ENCODE data around the gene ZBTB5. TPM values are rescaled to one million over a fixed set of nuclear protein-coding genes. Genes with fewer than 3 reads are reported as not detected.

The ZBTB5 gene
- total RNA-seq, 4 donors from 2014 or later: 16.1 to 23.4 (median 20.9) TPM

- intact Hi-C loops (cut with DNase I; ENCODE audit: low total_unique reads): no loop called here
- no peak overlapping the region for H3K4me3 ChIP-seq (ENCODE audit: low read depth, poor library complexity, severe bottlenecking)
- WGBS, 2 donors: 88 to 94% methylated on average over 3 of the region's 3 CpGs
- DNase-seq (ENCODE audit: low spot score in 2 of 2): no peak
- no peak for TF ChIP-seq POLR2A (IDR thresholded peaks at IDR 0.05)
- no peak for TF ChIP-seq CTCF (IDR thresholded peaks at IDR 0.05)
Observed at GRCh38 chr9:37503736-37504135, 38.5 kb upstream of the ZBTB5 start.

- DNase-seq (ENCODE audit: low spot score in 2 of 2): no peak
- intact Hi-C loops (cut with DNase I; ENCODE audit: low total_unique reads): no loop called here
- no peak overlapping the region for H3K4me3 ChIP-seq (ENCODE audit: low read depth, poor library complexity, severe bottlenecking)
- TF ChIP-seq CTCF (IDR thresholded peaks at IDR 0.05): no peak
- TF ChIP-seq POLR2A (IDR thresholded peaks at IDR 0.05): no peak
- WGBS, 2 donors: 70 to 72% methylated on average over 2 of the region's 2 CpGs
Observed at GRCh38 chr9:37501957-37502596, 36.8 kb upstream of the ZBTB5 start.

- H3K4me3 ChIP-seq (ENCODE audit: low read depth, poor library complexity, severe bottlenecking): no peak overlapping the region
- TF ChIP-seq CTCF (IDR thresholded peaks at IDR 0.05) (no peak), POLR2A (IDR thresholded peaks at IDR 0.05) (no peak)
- intact Hi-C loops (cut with DNase I; ENCODE audit: low total_unique reads): loop anchor here (10.0 kb wide), 2 partner anchors 56 to 266 kb away; no protein-coding TSS in a partner anchor
- WGBS, 2 donors: 85 to 89% methylated on average over 6 of the region's 6 CpGs
- DNase-seq (ENCODE audit: low spot score in 2 of 2): no peak
Observed at GRCh38 chr9:37499297-37499696, 34.0 kb upstream of the ZBTB5 start.

GRCh38 chr9:37498457-37498856 is 33.2 kb upstream of the ZBTB5 start:
- no peak for DNase-seq (ENCODE audit: low spot score in 2 of 2)
- H3K4me3 ChIP-seq (ENCODE audit: low read depth, poor library complexity, severe bottlenecking): no peak overlapping the region
- intact Hi-C loops (cut with DNase I; ENCODE audit: low total_unique reads): loop anchor here (10.0 kb wide), 2 partner anchors 56 to 266 kb away; no protein-coding TSS in a partner anchor
- WGBS, 2 donors: 61 to 65% methylated on average over 3 of the region's 3 CpGs
- no peak for TF ChIP-seq POLR2A (IDR thresholded peaks at IDR 0.05)
- TF ChIP-seq CTCF (IDR thresholded peaks at IDR 0.05): no peak

GRCh38 chr9:37497320-37497719 is 32.1 kb upstream of the ZBTB5 start:
- TF ChIP-seq POLR2A (IDR thresholded peaks at IDR 0.05): no peak
- no peak for TF ChIP-seq CTCF (IDR thresholded peaks at IDR 0.05)
- 97 to 98% methylated on average over 3 of the region's 3 CpGs for WGBS, 2 donors
- DNase-seq (ENCODE audit: low spot score in 2 of 2): no peak
- intact Hi-C loops (cut with DNase I; ENCODE audit: low total_unique reads): loop anchor here (10.0 kb wide), 2 partner anchors 57 to 267 kb away; no protein-coding TSS in a partner anchor
- H3K4me3 ChIP-seq (ENCODE audit: low read depth, poor library complexity, severe bottlenecking): no peak overlapping the region

GRCh38 chr9:37496020-37496419 is 30.8 kb upstream of the ZBTB5 start:
- intact Hi-C loops (cut with DNase I; ENCODE audit: low total_unique reads): loop anchor here (10.0 kb wide), 2 partner anchors 59 to 269 kb away; no protein-coding TSS in a partner anchor
- 57 to 72% methylated on average over 4 of the region's 4 CpGs for WGBS, 2 donors
- no peak overlapping the region for H3K4me3 ChIP-seq (ENCODE audit: low read depth, poor library complexity, severe bottlenecking)
- no peak for TF ChIP-seq CTCF (IDR thresholded peaks at IDR 0.05)
- no peak for TF ChIP-seq POLR2A (IDR thresholded peaks at IDR 0.05)
- no peak for DNase-seq (ENCODE audit: low spot score in 2 of 2)

Measured in lower leg skin (tissue), 4 donors.